ENCODE data around the gene ATP5PB.

ATP5PB gene

GRCh38 chr1:111475701-111476100 lies 26.4 kb downstream of the ATP5PB start:
- no peak for DNase-seq (ENCODE audit: low read depth)

- DNase-seq (ENCODE audit: low read depth), result no peak
Measured at GRCh38 chr1:111476214-111476613, 26.9 kb downstream of the ATP5PB start.

- DNase-seq (ENCODE audit: low read depth), result no peak
Measured at GRCh38 chr1:111476761-111477309, 27.6 kb downstream of the ATP5PB start.

DNA sequence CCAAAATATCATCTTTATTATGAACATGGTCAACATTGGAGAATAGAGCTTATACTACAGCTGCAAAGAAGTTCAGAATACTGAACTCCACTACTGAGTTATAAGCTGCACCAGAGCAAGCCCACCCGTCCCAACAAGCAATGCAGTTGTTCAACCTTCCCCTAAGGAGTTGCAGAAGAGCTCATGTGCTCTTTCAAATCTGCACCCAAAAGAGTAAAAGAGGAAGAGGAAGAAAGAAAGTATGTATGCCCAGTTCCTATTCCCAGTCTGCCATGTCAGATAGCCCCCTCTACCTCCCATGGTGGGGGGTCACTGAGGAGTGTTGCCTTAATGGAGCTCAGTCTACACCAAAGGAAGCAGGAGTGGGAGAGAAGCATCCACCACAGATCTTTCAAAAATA lies 31.4 kb downstream of the ATP5PB start:
- DNase-seq (ENCODE audit: low read depth), result no peak

- DNase-seq (ENCODE audit: low read depth), result peak; percentile 78
Measured at GRCh38 chr1:111481387-111482221, 32.3 kb downstream of the ATP5PB start.

DNA sequence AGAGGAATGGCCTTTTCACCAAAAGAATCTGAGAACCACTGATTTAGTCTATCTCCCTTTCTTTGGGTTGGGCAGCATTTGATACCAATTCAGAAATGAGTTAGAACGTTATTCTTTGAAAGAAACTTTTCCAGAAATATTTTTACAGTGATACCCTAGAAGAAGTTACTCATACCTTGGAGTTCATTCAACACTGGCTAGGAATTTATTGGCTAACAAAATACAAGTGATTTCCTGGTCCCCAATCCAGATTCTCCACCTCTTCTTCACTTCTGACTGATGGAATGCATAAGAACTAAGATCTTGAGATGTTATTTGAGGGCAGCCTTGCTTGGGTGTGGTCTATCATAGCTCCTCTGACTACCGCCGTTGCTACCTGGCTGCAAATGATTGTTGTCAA lies 33.9 kb downstream of the ATP5PB start:
- DNase-seq (ENCODE audit: low read depth), result no peak

DNA sequence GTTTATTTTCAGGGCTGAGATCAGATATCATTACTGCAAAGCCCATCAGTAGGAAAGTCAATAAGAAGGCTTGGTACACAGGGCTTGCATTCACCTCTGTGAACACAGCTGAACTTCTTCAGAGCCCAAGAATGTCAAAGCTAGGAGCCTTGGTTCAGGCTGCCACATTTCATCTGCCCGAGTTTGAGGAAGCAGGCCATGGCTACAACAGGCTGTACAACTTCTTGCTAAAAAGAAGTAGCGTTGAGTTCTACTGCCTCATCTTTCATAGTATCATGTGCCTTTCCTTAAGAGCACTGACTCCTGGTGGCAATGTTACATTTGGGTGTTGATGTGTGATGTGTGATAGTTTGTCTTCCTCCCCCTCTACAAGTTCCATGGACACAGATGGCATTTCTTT lies 34.6 kb downstream of the ATP5PB start:
- no peak for DNase-seq (ENCODE audit: low read depth)

DNA sequence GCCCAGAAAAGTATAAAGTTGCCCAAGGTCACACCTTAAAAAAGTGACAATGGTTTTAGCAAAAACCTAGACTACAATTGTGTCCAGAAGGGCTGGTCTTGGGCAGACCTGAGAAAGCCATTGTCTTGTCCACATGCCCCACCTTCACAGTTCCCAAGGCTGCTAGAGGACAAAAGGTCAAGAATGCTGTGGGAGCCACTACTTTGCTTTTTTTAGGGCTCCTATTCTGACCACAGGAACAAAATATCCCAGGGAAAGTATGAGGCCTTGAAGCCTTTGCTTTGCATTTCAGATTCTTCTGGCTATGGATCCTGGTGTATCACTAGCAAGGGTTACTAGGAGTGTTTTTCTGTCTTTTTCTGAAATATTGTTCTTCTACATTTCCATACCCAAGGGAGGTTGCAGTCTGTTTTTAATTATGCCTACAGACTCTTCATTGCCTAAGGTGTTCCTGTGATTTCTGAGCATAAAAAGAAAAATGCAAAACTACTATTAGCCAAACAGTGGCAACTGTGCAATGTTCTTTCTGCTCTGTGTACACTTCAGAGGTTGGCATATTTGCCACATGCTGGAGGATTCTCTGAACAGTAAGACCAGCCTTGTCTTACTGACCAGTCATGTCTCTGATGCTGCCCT lies 35.2 kb downstream of the ATP5PB start:
- DNase-seq (ENCODE audit: low read depth), result no peak

- DNase-seq (ENCODE audit: low read depth), result no peak
Measured at GRCh38 chr1:111486431-111486830, 37.2 kb downstream of the ATP5PB start.

DNA sequence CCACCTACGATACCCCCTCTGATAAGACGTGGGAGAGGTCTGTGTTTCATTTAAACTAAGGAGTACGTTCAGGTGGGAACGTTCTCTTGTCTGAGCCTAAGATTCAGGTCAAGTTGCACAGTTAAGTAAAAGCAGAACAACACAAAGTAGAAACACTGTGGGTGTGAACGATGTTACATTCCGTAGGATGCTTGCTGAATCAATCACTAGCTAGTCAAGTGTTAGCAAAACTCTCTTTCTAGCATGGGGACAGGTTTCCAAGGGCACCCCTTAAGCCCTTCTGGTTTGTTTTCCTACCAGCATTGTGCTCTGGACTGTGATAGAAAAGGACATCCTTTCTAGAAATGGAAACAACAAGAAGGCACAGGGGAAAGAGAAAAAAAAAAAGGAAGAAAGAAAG lies 37.9 kb downstream of the ATP5PB start:
- no peak for DNase-seq (ENCODE audit: low read depth)

GRCh38 chr1:111488669-111489068 lies 39.4 kb downstream of the ATP5PB start:
- DNase-seq (ENCODE audit: low read depth), result no peak

- DNase-seq (ENCODE audit: low read depth), result no peak
Measured at GRCh38 chr1:111489604-111490003, 40.3 kb downstream of the ATP5PB start.

DNA sequence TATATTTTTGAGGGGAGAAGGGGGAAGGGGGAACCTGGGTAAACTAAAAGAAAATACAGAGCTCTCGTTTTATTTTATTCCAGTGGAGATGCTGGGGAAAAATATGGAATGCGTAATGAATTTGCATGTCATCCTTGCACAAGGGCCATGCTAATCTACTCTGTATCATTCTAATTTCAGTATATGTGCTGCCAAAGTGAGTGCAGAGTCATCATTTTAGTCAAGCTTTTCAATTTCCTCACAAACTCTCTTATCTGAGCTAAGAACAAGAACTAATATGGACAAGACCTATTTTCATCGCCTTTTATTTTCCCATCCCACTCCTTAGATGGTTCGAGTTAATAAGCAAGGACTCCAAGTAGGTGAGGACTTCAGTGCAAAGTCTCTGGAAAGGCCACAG lies 41.0 kb downstream of the ATP5PB start:
- DNase-seq (ENCODE audit: low read depth), result no peak

DNA sequence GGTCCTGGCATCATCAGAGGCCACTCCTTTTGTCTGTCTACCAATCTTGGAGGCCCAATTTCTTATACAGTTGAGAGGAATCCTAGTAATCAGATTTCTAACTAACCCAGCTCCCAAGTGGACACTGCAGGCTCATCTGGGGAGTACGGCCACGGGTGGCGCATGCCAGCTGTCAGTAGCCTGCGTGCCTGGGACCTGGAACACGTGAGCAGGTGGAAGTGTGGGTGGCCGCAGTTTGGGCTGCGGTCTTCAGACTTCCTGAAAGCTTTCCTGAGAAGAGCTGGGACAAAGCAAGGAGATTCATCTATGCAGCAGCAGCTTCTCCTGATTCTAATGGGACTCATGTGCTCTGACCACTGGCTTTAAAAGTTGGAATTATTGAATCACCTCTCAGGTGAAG lies 41.8 kb downstream of the ATP5PB start:
- DNase-seq (ENCODE audit: low read depth), result no peak

DNA sequence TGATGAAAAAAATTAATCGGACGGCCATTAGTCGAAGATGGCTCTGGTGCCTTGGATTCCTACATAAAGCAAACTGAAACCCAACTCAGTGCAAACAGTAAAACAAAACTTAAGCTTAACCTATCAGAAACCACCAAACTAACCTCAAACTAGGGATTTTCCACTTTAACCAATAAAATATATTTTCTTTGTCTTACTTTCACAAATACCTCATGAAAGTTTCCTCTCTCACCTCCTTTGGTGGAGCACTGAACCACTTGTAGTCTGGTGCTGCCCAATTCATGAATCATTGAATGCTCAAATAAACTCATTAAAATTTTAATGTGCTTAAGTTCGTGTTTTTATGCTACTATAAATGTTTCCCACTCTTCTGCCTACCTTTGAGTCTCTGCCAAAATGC lies 47.1 kb downstream of the ATP5PB start:
- DNase-seq (ENCODE audit: low read depth), result no peak

DNA sequence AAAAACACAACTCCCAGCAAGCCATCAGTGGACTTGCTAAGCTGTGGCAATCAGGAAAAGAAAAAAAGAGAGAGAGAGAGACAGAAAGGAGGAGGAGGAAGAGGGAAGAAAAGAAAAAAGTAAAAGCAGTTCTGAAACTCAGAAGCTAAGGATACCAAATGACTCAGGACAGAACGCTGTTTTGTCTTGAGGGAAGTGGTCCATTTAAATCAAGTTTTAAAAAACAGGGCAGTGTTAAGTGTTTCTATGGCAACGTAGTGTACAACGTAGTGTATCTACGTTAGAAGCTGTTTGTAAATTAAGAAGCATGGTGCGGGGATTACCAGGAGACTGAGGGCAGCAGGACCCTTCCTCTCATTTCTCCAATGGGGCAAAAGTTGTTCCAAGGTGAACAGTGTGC lies 48.3 kb downstream of the ATP5PB start:
- no peak for DNase-seq (ENCODE audit: low read depth)

- DNase-seq (ENCODE audit: low read depth), result peak; percentile 22
Measured at GRCh38 chr1:111499026-111499785, 49.9 kb downstream of the ATP5PB start.

DNA sequence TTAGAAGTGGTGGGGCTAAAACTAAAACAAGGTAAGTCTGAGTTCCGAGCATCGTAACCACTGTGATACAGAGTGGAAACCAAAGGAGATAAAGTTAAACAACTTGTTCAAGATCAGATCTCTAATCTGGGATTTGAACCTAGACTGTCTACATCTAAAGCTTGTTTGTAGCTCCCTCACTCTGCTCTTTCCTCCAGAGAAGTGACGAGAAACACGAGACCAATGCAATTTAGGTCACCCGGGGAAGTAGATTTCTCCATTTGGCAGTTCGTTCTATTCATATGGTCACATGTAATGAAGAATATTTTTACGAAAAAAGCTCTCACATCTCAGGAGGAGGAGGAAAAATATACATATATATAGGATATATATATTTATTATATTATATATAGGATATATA lies 52.4 kb downstream of the ATP5PB start:
- no peak for DNase-seq (ENCODE audit: low read depth)

DNA sequence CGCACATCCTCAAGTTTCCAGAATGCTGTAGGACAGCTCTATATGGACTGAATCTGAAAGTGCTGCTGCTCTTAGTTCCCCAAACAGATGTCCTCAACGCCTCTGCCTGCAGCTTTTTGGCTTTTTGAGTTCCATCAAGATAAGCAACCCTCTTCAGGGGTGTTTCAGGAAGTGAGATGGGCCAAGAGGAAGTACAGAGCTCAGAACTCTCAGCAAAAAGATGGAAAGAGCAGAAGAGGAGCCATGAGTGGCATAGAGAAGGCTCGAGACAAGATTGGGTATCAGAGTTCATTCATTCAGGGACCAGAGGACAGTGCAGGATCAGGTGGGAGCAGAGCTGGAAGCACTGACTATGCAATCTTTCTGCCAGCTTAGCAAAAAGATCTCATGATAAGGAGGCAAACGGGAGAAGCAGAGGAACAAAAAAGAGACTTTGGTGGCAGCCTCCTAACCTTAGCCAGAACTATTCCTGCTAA lies 54.4 kb downstream of the ATP5PB start, which contains the start of the genes ADORA3 and TMIGD3:
TSS of gene ADORA3 (minus strand) at position 49 of the 476 bp plus-strand sequence. CDS start 279 bp downstream, outside the sequence.
TSS of gene TMIGD3 (minus strand) at position 49 of the 476 bp plus-strand sequence. CDS start 279 bp downstream, outside the sequence.
- DNase-seq (ENCODE audit: low read depth), result no peak

GRCh38 chr1:111504097-111504496 lies 54.8 kb downstream of the ATP5PB start:
- no peak for DNase-seq (ENCODE audit: low read depth)

GRCh38 chr1:111505641-111506119 lies 56.4 kb downstream of the ATP5PB start:
- no peak for DNase-seq (ENCODE audit: low read depth)

- no peak for DNase-seq (ENCODE audit: low read depth)
Measured at GRCh38 chr1:111506561-111506960, 57.3 kb downstream of the ATP5PB start.

Measured in ELR (cell line).